Forelimb muscle (tissue), 1 donor: ENCODE results near the gene ARGLU1. TPM values are rescaled to one million over a fixed set of nuclear protein-coding genes. Genes with fewer than 3 reads are reported as not detected.

Experiments
- DNase-seq: peaks from one replicate; pipeline ENCODE4 v3.0.0-alpha.2; 2013; ENCODE audit warnings: low read depth
- polyA plus RNA-seq: library from polyadenylated mRNA; unstranded; fragments of 120-200 nt; gene quantifications from one replicate; pipeline ENCODE4 v1.2.1, GENCODE V29; 2013; ENCODE audit not compliant: insufficient read length

The ARGLU1 gene
- polyA plus RNA-seq, 1 donor, result 140 TPM

GRCh38 chr13:106499896-106500295 is 68.0 kb downstream of the ARGLU1 start:
- DNase-seq, result no peak

GRCh38 chr13:106499113-106499512 is 68.8 kb downstream of the ARGLU1 start:
- no peak for DNase-seq

- no peak for DNase-seq
Observed at GRCh38 chr13:106498571-106498970, 69.4 kb downstream of the ARGLU1 start.

- DNase-seq, result no peak
Observed at GRCh38 chr13:106498158-106498557, 69.8 kb downstream of the ARGLU1 start.

- no peak for DNase-seq
Observed at GRCh38 chr13:106497079-106497478, 70.9 kb downstream of the ARGLU1 start.

GRCh38 chr13:106496072-106496997 is 71.6 kb downstream of the ARGLU1 start:
- DNase-seq, result no peak

GRCh38 chr13:106494936-106495335 is 73.0 kb downstream of the ARGLU1 start:
- DNase-seq, result no peak

- DNase-seq, result no peak
Observed at GRCh38 chr13:106494506-106494905, 73.4 kb downstream of the ARGLU1 start.

- no peak for DNase-seq
Observed at GRCh38 chr13:106493533-106494220, 74.3 kb downstream of the ARGLU1 start.

GRCh38 chr13:106492588-106493475 is 75.1 kb downstream of the ARGLU1 start:
- DNase-seq, result no peak

- no peak for DNase-seq
Observed at GRCh38 chr13:106491928-106492587, 75.9 kb downstream of the ARGLU1 start.

Other genes starting within 250 kb of the ARGLU1 start
- gene EFNB2, start 32.5 kb downstream of the ARGLU1 start, polyA plus RNA-seq, result 20.7 TPM